K562 (cell line): ENCODE data around the gene PRDX2. TPM values are rescaled to one million over a fixed set of nuclear protein-coding genes. Genes with fewer than 3 reads are reported as not detected.
A peak's percentile ranks its signal among the peaks of the same experiment; 100 is the strongest.

ENCODE experiments used
- ATAC-seq: fragments of 200-7000 bp; cut with Tn5 transposase; 3 replicates; pipeline ENCODE4 v1.9.1; 2020; ENCODE audit warnings: moderate library complexity
- BruUV-seq: library from RNA; stranded (reverse); fragments of 400-500 nt; replicated peaks from 2 replicates; lab custom pipeline; 2021; lab: Mats Ljungman, UMichigan
- CTCF ChIA-PET: fragments of 300-600 bp; formaldehyde crosslinking; extraction: SDS; loops from one replicate; lab custom pipeline; 2021; ENCODE audit warnings: low intra/inter-chr PET ratio; lab: Yijun Ruan, JAX
- POLR2A ChIA-PET: fragments of 300-600, 350-650 bp; sonication (Branson Sonifier 250); formaldehyde crosslinking; extraction: SDS; loops from one replicate; lab custom pipeline; 2021; ENCODE audit warnings: antibody characterized with exemption, inconsistent platforms; lab: Yijun Ruan, JAX
- DNase-seq, 4 experiments: peaks; one replicate each; pipeline versions ENCODE4 v3.0.0 to v3.0.0-alpha.2; 2011 to 2018; ENCODE audit warnings: low spot score in 3 of 4, mixed read lengths in 3 of 4; ENCODE audit errors: extremely low read depth in 1 of 4
- FAIRE-seq: peaks from 2 replicates; lab custom pipeline; 2011; peaks lifted over from hg19 to GRCh38; lab: Jason Lieb, UNC
- H2AFZ ChIP-seq: 2 replicates; pipeline ENCODE4 v1.6.0; 2011; ENCODE audit warnings: low read depth, low read length, control low read depth, inconsistent platforms
- H3K27ac ChIP-seq: fragments of 200-600 bp; 3 replicates; pipeline ENCODE4 v1.8.0; 2011; ENCODE audit warnings: low read depth, mild to moderate bottlenecking, control low read depth, inconsistent platforms, low read length, moderate library complexity, mixed read lengths; ENCODE audit errors: extremely low read depth
- H3K27me3 ChIP-seq, 2 experiments: fragments of 300-600 bp in 1 of 2; 2 replicates in 1 of 2; 3 replicates in 1 of 2; pipeline versions ENCODE4 v1.6.0 to v1.8.0; 2011; ENCODE audit warnings: inconsistent platforms in 2 of 2, low read length in 2 of 2, mild to moderate bottlenecking in 1 of 2, mixed read lengths in 1 of 2, moderate library complexity in 1 of 2; ENCODE audit not compliant: control insufficient read depth in 2 of 2, insufficient read depth in 2 of 2
- H3K36me3 ChIP-seq: fragments of 300-600 bp; 3 replicates; pipeline ENCODE4 v1.8.0; 2011; ENCODE audit warnings: mild to moderate bottlenecking, low read length, inconsistent platforms; ENCODE audit not compliant: control insufficient read depth, insufficient read depth
- H3K4me1 ChIP-seq, 2 experiments: fragments of 200-600 bp in 1 of 2; replicated peaks in 1 of 2; 2 replicates in 1 of 2; 3 replicates in 1 of 2; pipeline versions ENCODE4 v1.5.1 to v1.8.0; 2011; ENCODE audit warnings: inconsistent platforms in 2 of 2, low read length in 2 of 2, mild to moderate bottlenecking in 1 of 2, mixed read lengths in 1 of 2, moderate library complexity in 1 of 2; ENCODE audit not compliant: control insufficient read depth in 2 of 2, insufficient read depth in 2 of 2
- H3K4me2 ChIP-seq: 2 replicates; pipeline ENCODE4 v1.6.1; 2011; ENCODE audit warnings: low read length, control low read depth, inconsistent platforms, mixed read lengths; ENCODE audit not compliant: insufficient read depth
- H3K4me3 ChIP-seq: fragments of 200-600 bp; sonication (generic), shearing (Covaris generic); 2 replicates; pipeline ENCODE4 v1.5.1; 2016; ENCODE audit warnings: control low read depth, inconsistent platforms
- H3K79me2 ChIP-seq: fragments of 200-600 bp; 3 replicates; pipeline ENCODE4 v1.8.0; 2011; ENCODE audit warnings: low read length, inconsistent platforms; ENCODE audit not compliant: control insufficient read depth, insufficient read depth
- H3K9ac ChIP-seq, 2 experiments: 2 replicates each; pipeline versions ENCODE4 v1.6.0 to v1.6.1; 2011; ENCODE audit warnings: low read depth in 2 of 2, low read length in 2 of 2, control low read depth in 1 of 2, inconsistent platforms in 1 of 2, mild to moderate bottlenecking in 1 of 2, mixed read lengths in 1 of 2; ENCODE audit not compliant: insufficient read depth in 1 of 2
- H3K9me1 ChIP-seq: one replicate; pipeline ENCODE4 v1.6.0; 2011; ENCODE audit warnings: inconsistent platforms, mild to moderate bottlenecking, low read length, moderate library complexity; ENCODE audit not compliant: control insufficient read depth, insufficient read depth
- H3K9me3 ChIP-seq: replicated peaks from 2 replicates; pipeline ENCODE4 v1.5.1; 2011; ENCODE audit warnings: low read depth, low read length, inconsistent platforms; ENCODE audit not compliant: control insufficient read depth, insufficient read depth
- H4K20me1 ChIP-seq: replicated peaks from 2 replicates; pipeline ENCODE4 v1.6.1; 2011; ENCODE audit warnings: low read length, inconsistent platforms, mixed read lengths; ENCODE audit not compliant: control insufficient read depth, insufficient read depth
- GABPB1 ChIP-seq: sonication (generic); formaldehyde crosslinking; IDR thresholded peaks from 2 replicates; pipeline ENCODE4 v1.8.0; 2022; ENCODE audit warnings: mild to moderate bottlenecking, missing genetic modification reagents
- POLR2AphosphoS2 ChIP-seq: IDR thresholded peaks from 2 replicates; pipeline ENCODE4 v1.6.1; 2012; ENCODE audit warnings: low read length, improper control_type of control experiment
- STAG1 ChIP-seq: sonication (generic); formaldehyde crosslinking; IDR thresholded peaks from 2 replicates; pipeline ENCODE4 v1.5.0; 2020; ENCODE audit warnings: missing genetic modification reagents, borderline replicate concordance
- WGBS: fragments of 100-300 bp; shearing (Covaris generic); methylation state at CpG from one replicate; pipeline ENCODE4 v1.1.6; 2016; ENCODE audit warnings: low coverage, mixed read lengths; ENCODE audit not compliant: insufficient coverage; ENCODE audit errors: missing lambda C conversion rate; 5-methylcytosine and 5-hydroxymethylcytosine counted together
- in situ Hi-C: fragments of 300-500 bp; cut with MboI; formaldehyde crosslinking; loops from 4 replicates; pipeline ENCODE4 v1.15.0; 2018; ENCODE audit warnings: inconsistent platforms, mixed read lengths
- intact Hi-C: fragments of 100-400 bp; cut with micrococcal nuclease; formaldehyde crosslinking; loops from 2 replicates; pipeline ENCODE4 v1.14.2; 2022
- polyA plus RNA-seq, 8 experiments: library from polyadenylated mRNA; depleted of rRNA in 4 of 8; stranded (reverse) in 5 of 8; unstranded in 3 of 8; fragments of >200 nt; fragmentation: Nextera tagmentation in 2 of 8; fragmentation: Illumina TruSeq in 1 of 8; extraction: Ambion mirVana in 2 of 8; extraction: Trizol in 1 of 8; gene quantifications; 2 replicates each; pipeline versions ENCODE4 v1.2.1 to v1.2.3, GENCODE V29; 2011 to 2014; ENCODE audit warnings: inconsistent platforms in 1 of 8, missing spikeins in 1 of 8
- total RNA-seq, 7 experiments: library from RNA; depleted of rRNA in 6 of 7; stranded (reverse); fragments of >200 nt in 6 of 7; fragmentation: Illumina TruSeq in 2 of 7; extraction: Trizol in 2 of 7; gene quantifications; 2 replicates each; pipeline versions ENCODE4 v1.2.1 to v1.2.3, GENCODE V29; 2011 to 2021; ENCODE audit warnings: low replicate concordance in 1 of 7
- TF ChIP-seq, protein P1 (sequence below), 2 experiments: fragments of 450-650 bp in 1 of 2; sonication (generic) in 1 of 2; formaldehyde crosslinking in 1 of 2; IDR thresholded peaks; 2 replicates each; pipeline versions ENCODE4 v1.7.1 to v1.9.0; 2016 to 2022; ENCODE audit warnings: inconsistent platforms in 1 of 2, mild to moderate bottlenecking in 1 of 2, missing genetic modification reagents in 1 of 2
- TF ChIP-seq, protein P2 (sequence below), 3 experiments: IDR thresholded peaks in 2 of 3; conservative IDR thresholded peaks in 1 of 3; 2 replicates each; pipeline ENCODE4 v1.5.1; 2011 to 2012; ENCODE audit warnings: low read length in 3 of 3, mild to moderate bottlenecking in 3 of 3, control low read depth in 2 of 3, improper control_type of control experiment in 1 of 3, inconsistent platforms in 1 of 3, low read depth in 1 of 3, mixed read lengths in 1 of 3, moderate library complexity in 1 of 3; ENCODE audit not compliant: insufficient read depth in 2 of 3

The PRDX2 gene
- total and polyA plus RNA-seq, 9 of the 15 experiments (the other 6 are each of a cell fraction or from before 2014, with no cell fraction given), result 206 to 1,183 (median 415) TPM

DNA sequence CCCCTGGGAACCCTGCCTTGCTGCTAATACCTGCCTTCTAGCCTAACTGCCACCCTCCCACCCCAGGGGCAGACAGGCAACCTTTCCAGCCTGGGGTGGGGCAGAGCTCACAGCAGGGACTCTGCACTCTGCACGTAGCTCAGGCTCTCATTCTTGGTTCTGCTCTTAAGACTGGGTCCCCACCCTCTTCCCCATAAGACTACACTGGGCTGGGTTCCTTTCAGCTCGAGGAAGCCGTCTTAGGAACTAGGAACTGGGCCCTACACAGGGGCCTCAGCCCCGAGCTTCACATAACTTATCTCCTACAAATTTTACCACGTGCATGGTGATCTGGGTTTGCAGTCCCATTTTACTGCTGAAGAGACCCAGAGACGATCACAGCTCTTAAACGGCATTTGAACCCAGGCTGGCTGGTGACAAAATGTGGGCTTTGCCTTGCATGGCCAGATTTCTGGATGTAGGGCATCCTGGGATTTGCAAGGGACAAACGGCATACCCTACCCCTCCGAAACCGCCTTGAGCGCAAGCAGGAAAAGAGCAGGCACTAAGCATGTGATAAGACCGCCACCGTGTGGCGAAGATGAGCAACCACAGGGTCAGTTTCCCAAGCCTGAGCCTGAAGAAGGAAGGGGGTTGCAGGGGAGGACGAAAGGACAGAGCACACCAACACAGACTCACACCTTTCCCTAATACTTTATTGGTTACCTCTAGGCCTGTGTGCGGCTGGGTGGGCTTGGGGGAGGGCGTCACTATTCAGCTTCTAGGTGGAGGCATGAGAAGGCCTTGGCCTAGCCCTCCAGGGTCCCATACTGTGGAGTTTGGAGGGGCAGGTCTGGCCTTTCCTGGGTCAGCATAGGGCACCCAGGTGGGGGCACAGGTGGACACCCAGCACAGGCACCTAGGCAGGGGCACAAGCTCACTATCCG, 5.2 kb downstream of the PRDX2 start:
- peaks cover 33% of the 10 kb centered on the region; the same call in 2 of the 3 replicates for H3K36me3 ChIP-seq
- peaks cover 47% of the 10 kb centered on the region for H3K79me2 ChIP-seq
- ATAC-seq (peak; percentile 61), DNase-seq (peak; percentile 51 to 93 (median 62)), FAIRE-seq (peak; percentile 97)
- H3K9ac ChIP-seq, result peak overlapping the region; percentile 46 to 75
- no peaks in the 10 kb centered on the region for H3K9me1 ChIP-seq
- CTCF ChIA-PET, result interaction anchor here (0.9 to 2.6 kb wide), 6 partner anchors 20 to 79 kb away, joined by 3 to 30 read pairs (median 6); partner anchors contain the start of genes HOOK2 and TRIR
- H3K4me1 ChIP-seq, result peaks cover 26 to 64% of the 10 kb centered on the region in 2 experiments
- peak overlapping the region; percentile 77 for H3K4me2 ChIP-seq
- H3K27ac ChIP-seq, result peak overlapping the region; percentile 48
- POLR2A ChIA-PET, result interaction anchor here (0.7 to 2.3 kb wide), 12 partner anchors 10 to 185 kb away, joined by 3 to 14 read pairs (median 4); partner anchors contain the start of genes RNASEH2A, ZNF490 and ZNF791
- in situ Hi-C loops (loop anchor here (5.0 kb wide), 1 partner anchor 84 kb away; no protein-coding TSS in a partner anchor), intact Hi-C loops (loop anchor here (1.0 to 10.0 kb wide), 4 partner anchors 19 to 232 kb away; no protein-coding TSS in a partner anchor)
- BruUV-seq, result no TSS peak
- no peaks in the 10 kb centered on the region for H3K9me3 ChIP-seq
- no peaks in the 10 kb centered on the region for H3K27me3 ChIP-seq
- peak overlapping the region; percentile 69 for H2AFZ ChIP-seq
- no peak overlapping the region for H3K4me3 ChIP-seq
- 4% methylated on average over 16 of the region's 18 CpGs for WGBS
- H4K20me1 ChIP-seq, result peaks cover 13% of the 10 kb centered on the region; the same call in 1 of the 2 replicates
- TF ChIP-seq GABPB1 (peak; percentile 52), POLR2AphosphoS2 (peak; percentile 88), STAG1 (CRISPR knock-in tag) (peak; percentile 91)
- TF ChIP-seq, protein P1, sequence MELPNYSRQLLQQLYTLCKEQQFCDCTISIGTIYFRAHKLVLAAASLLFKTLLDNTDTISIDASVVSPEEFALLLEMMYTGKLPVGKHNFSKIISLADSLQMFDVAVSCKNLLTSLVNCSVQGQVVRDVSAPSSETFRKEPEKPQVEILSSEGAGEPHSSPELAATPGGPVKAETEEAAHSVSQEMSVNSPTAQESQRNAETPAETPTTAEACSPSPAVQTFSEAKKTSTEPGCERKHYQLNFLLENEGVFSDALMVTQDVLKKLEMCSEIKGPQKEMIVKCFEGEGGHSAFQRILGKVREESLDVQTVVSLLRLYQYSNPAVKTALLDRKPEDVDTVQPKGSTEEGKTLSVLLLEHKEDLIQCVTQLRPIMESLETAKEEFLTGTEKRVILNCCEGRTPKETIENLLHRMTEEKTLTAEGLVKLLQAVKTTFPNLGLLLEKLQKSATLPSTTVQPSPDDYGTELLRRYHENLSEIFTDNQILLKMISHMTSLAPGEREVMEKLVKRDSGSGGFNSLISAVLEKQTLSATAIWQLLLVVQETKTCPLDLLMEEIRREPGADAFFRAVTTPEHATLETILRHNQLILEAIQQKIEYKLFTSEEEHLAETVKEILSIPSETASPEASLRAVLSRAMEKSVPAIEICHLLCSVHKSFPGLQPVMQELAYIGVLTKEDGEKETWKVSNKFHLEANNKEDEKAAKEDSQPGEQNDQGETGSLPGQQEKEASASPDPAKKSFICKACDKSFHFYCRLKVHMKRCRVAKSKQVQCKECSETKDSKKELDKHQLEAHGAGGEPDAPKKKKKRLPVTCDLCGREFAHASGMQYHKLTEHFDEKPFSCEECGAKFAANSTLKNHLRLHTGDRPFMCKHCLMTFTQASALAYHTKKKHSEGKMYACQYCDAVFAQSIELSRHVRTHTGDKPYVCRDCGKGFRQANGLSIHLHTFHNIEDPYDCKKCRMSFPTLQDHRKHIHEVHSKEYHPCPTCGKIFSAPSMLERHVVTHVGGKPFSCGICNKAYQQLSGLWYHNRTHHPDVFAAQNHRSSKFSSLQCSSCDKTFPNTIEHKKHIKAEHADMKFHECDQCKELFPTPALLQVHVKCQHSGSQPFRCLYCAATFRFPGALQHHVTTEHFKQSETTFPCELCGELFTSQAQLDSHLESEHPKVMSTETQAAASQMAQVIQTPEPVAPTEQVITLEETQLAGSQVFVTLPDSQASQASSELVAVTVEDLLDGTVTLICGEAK (IDR thresholded peaks at IDR 0.05), result 0 out of 2 replicates have a peak, but pooled peaks have one; percentile 21
- TF ChIP-seq, protein P1 (CRISPR knock-in tag; IDR thresholded peaks at IDR 0.05), result no peak
- TF ChIP-seq, protein P2, sequence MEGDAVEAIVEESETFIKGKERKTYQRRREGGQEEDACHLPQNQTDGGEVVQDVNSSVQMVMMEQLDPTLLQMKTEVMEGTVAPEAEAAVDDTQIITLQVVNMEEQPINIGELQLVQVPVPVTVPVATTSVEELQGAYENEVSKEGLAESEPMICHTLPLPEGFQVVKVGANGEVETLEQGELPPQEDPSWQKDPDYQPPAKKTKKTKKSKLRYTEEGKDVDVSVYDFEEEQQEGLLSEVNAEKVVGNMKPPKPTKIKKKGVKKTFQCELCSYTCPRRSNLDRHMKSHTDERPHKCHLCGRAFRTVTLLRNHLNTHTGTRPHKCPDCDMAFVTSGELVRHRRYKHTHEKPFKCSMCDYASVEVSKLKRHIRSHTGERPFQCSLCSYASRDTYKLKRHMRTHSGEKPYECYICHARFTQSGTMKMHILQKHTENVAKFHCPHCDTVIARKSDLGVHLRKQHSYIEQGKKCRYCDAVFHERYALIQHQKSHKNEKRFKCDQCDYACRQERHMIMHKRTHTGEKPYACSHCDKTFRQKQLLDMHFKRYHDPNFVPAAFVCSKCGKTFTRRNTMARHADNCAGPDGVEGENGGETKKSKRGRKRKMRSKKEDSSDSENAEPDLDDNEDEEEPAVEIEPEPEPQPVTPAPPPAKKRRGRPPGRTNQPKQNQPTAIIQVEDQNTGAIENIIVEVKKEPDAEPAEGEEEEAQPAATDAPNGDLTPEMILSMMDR (IDR thresholded peaks at IDR 0.05 in 2 of 3, conservative IDR thresholded peaks at IDR 0.05 in 1 of 3; ENCODE audit: insufficient read depth in 2 of 3, low read depth in 1 of 3, low read length in 3 of 3), result peak; percentile 96 to 98 (median 97)
